DMS153 treated with DMSO at 0.1 percent for 48 hours (cell line): ENCODE measurements around the gene ADRM1.

ENCODE experiments used
- DNase-seq: peaks from one replicate; lab custom pipeline; 2025; ENCODE audit not compliant: unreplicated experiment; lab: John Stamatoyannopoulos, UW

The ADRM1 gene

GRCh38 chr20:62297449-62298227 is 5.2 kb upstream of the ADRM1 start:
- no peak for DNase-seq

- DNase-seq, result no peak
These were observed 4.1 kb upstream of the ADRM1 start for GRCh38 chr20:62298577-62299249.

- DNase-seq, result no peak
These were observed 3.0 kb upstream of the ADRM1 start for GRCh38 chr20:62299666-62300236.

DNA sequence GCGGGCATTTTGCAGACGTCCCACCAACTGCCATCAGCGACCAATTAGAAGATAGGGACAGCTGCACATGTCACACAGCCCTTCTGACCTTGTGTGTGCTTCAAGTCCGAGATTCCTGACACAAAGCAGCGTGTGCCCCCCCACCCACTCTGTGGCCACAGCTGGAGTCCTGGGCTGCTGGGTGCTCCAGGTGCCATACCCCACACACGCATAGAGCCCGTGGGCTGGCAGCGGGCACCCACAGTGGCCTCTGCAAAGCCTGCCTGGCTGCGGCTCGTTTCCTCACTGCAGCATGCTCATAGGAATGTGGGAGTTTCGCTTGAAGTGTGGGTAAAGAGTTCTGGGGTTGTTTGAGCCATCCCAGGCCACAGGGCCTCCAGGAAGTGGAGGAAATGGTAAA is 2.5 kb upstream of the ADRM1 start:
- no peak for DNase-seq

- no peak for DNase-seq
These were observed 1.6 kb upstream of the ADRM1 start for GRCh38 chr20:62301111-62301668.

GRCh38 chr20:62301773-62302340 is 940 bp upstream of the ADRM1 start:
- peak; percentile 81 for DNase-seq

- no peak for DNase-seq
These were observed 204 bp downstream of the ADRM1 start for GRCh38 chr20:62303062-62303339.

DNA sequence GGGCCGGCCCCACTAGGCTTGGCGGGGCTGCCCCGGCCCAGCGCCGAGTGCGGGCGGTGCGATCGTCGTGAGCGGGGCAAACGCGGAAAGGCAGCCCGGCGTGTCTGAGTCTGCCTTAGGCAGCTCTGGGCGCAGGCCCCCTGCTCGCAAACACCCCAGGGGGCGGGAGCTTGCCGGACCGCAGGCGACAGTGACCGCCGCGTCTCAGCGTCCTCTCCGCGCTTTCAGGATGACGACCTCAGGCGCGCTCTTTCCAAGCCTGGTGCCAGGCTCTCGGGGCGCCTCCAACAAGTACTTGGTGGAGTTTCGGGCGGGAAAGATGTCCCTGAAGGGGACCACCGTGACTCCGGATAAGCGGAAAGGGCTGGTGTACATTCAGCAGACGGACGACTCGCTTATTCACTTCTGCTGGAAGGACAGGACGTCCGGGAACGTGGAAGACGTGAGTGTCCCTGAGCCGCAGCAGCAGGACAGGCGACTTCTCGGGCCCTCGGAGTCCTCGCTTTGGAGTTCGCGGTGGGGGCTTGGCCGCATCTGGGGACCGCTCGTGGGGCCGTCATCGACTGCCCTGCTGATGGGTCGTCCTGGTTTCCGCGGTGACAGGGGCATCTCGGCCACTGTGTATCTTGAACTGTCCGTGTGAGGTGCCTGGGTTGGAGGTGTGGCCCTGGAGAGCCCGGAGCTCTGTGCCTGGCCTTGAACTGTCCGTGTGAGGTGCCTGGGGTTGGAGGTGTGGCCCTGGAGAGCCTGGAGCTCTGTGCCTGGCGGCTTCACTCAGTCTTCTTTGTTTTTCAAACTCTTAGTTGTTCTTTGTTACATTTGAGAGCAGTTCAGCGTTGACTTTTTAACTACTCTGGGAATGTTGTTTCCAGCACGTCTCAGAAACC is 786 bp downstream of the ADRM1 start:
- DNase-seq, result no peak

DNA sequence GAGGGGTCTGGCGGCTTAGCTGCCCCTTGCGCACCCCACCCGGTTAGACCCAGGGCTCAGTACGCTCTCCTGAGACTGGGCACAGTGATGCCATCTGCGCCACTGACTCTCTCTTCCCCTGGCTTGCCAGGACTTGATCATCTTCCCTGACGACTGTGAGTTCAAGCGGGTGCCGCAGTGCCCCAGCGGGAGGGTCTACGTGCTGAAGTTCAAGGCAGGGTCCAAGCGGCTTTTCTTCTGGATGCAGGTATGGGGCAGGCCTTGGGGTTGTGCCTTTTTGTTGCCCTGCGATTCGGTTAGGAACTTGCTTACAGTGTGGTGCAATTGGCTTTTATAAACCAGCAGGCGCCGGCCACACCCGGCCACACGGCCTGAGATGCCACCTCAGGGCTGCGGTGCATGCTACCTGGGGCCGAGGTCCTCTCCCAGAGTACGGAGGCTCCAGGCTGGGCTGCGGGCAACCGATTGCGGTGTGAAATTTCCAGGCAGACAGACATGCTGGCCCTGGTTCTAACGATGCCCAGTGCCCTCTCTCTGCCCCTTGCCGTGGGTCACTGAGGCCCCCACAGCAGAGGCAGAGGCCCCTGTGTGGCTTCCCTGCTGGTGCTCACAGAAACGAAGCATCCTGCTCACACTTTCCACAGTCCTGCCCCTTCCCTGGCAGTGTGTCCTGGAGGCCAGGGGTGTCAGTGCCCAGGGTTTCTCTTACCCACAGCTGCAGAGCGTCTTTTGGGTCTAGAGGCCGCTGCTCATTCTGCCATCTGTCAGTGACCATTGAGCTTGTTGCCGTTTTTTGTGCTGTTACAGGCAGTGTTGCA is 1.7 kb downstream of the ADRM1 start:
- DNase-seq, result no peak

DNA sequence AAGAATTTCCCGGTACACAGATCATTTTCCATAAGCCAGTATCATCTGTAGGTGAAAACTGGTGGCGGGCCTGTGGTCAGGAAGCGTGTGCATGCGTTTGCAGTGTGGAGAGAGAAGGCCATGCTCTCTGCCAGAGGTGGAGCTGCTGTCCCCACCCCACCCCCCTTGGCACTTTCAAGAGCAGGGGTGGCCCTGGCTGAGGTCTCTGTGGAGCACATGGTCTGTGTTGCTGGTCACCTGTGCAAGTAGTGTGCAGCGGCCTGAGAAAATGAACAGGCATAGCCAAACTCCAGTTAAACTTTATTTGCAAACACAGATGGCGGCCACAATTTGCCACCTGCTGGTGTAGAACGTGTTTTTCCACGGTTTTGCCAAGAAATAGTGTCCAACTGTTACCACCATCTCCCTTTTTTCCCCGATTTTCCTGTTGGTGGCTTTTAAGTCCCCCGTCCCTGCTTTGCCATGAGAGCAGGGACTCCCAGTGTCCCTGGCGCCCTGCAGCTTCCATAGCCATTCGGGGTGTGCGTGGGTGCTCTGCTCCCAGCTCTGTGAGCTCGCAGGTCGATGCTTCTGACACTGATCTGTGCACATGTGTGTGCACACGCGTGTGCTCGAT is 2.5 kb downstream of the ADRM1 start:
- DNase-seq, result no peak

DNA sequence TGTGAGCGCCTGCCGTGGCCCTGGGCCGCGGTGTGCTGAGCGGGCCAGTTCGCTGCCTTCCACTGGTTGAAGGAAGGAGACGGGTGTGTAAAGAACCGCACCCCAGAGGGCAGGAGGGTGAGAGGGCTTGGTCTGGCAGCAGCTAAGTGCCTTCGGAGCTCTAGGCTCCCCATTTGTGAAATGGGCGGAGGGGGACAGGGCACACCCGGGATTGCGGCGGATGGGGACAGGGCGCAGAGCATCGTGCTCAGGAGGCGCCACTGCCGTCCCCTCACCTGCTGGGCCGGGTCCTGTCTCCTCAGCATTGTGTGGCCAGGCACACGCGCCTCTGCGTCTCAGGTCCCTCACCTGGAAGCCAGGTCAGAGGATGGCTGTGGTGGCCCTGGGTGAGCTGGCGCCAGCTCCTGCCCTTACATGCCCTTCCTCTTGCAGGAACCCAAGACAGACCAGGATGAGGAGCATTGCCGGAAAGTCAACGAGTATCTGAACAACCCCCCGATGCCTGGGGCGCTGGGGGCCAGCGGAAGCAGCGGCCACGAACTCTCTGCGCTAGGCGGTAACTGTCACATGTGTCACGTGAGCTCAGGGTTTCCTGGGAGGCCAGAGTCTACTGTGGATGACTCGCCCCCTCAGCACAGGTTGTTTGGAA is 3.1 kb downstream of the ADRM1 start:
- DNase-seq, result no peak

DNA sequence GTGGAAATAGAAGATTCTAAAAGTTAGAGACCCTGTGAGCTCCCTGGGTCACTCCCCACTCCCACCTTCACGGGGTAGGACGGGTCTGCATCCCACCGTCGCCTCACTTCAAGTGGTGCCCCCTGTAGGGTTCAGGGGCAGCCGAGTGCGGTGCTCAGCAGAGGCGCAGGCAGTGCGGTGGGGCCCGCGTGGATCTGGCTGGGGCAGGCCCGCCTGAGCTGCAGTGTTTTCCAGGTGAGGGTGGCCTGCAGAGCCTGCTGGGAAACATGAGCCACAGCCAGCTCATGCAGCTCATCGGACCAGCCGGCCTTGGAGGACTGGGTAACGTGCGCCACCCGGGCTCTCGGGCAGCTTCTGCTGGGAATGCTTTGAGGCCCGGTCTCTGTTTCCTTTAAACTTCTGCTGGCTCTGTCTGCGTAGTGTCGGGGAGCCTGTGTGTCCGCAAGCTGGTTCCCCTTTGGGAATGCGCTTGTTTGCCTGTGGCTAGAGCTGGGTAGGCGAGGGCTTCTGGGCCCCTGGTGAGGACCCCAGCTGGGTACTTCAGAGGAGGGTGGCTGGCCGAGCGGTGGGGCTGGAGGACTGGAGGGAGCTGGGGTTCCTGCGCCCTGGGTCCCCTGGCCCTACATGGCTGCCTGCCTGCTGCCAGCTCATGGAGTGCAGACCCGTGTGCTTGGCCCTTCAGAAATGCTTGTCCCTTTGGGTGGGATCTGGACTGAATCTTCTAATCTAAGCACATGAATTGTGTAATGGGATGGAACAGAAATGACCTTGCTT is 3.8 kb downstream of the ADRM1 start:
- DNase-seq, result no peak

GRCh38 chr20:62307226-62308101 is 4.7 kb downstream of the ADRM1 start:
- DNase-seq, result no peak

DNA sequence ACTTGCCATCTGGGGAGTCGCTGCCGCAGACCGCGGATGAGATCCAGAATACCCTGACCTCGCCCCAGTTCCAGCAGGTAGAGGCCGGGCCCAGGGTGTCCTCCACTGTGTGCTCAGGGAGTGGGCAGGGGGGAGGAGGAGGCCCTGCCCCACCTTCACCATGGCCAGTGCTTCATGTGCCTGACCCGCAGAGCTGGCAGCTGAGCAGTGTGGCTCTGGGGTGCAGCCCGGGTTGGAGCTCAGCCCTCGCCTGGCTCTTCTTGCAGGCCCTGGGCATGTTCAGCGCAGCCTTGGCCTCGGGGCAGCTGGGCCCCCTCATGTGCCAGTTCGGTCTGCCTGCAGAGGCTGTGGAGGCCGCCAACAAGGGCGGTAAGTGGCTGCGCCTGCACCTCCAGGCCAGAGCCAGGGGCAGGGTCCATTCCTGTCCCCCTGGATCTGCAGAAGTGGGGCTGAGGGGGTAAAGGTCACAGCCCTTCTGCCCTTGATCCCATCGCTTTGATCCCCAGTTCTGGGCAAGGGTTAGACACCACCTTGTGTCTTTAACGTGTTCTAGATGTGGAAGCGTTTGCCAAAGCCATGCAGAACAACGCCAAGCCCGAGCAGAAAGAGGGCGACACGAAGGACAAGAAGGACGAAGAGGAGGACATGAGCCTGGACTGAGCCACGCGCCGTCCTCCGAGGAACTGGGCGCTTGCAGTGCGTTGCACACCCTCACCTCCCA is 5.5 kb downstream of the ADRM1 start:
- no peak for DNase-seq

- DNase-seq, result no peak
These were observed 6.6 kb downstream of the ADRM1 start for GRCh38 chr20:62309198-62309944.
